Vagina (tissue), 2 donors: ENCODE data around the gene STK24.

ENCODE experiments used
- CTCF ChIP-seq, 3 experiments: fragments of 450-650 bp in 2 of 3; fragments of 200-600 bp in 1 of 3; sonication (generic) in 1 of 3; IDR thresholded peaks; one replicate each; pipeline ENCODE4 v1.5.1; 2017 to 2019; ENCODE audit warnings: antibody characterized with exemption in 3 of 3, mild to moderate bottlenecking in 2 of 3, moderate library complexity in 2 of 3
- POLR2A ChIP-seq, 2 donors: fragments of 450-650 bp; IDR thresholded peaks; one replicate each; pipeline ENCODE4 v1.6.1; 2017; ENCODE audit warnings: antibody characterized with exemption in 2 of 2, mild to moderate bottlenecking in 2 of 2, moderate library complexity in 2 of 2

DNA sequence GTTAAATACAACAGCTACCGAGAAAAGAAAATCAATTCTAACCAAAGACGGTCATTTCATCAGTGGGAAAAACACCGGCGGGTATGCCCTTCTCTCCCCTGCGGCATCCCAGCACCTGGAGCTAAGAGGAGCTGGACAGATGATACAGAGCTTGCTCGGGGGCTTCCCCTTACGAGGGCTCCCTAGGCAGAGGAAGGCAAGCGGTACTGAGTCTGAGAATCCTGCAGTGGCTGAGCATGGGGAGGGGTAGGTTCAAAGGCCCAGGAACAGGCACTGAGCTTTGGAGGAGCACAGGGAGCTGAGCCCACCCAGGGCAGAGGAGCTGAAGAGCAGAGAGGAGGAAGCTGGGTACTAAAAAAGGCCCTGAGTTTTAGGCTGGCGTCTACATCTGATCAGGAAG lies 12.7 kb downstream of the STK24 start:
- TF ChIP-seq CTCF (IDR thresholded peaks at IDR 0.05): no peak
- TF ChIP-seq POLR2A (IDR thresholded peaks at IDR 0.05): no peak
